IMR-90 (cell line): ENCODE measurements around the gene DMAC2L. TPM values are rescaled to one million over a fixed set of nuclear protein-coding genes. Genes with fewer than 3 reads are reported as not detected.

ENCODE experiments used
- ATAC-seq: fragments of 200-7000 bp; cut with Tn5 transposase; 2 replicates; pipeline ENCODE4 v1.9.1; 2020; ENCODE audit warnings: low read depth, mild to moderate bottlenecking, moderate library complexity
- BruUV-seq: library from RNA; stranded (reverse); fragments of 400-500 nt; replicated peaks from 2 replicates; lab custom pipeline; 2021; lab: Mats Ljungman, UMichigan
- CTCF ChIA-PET: fragments of 300-600 bp; formaldehyde crosslinking; extraction: SDS; loops from one replicate; lab custom pipeline; 2021; ENCODE audit warnings: antibody characterized with exemption; lab: Yijun Ruan, JAX
- POLR2A ChIA-PET: fragments of 300-600 bp; sonication (Branson Sonifier 250); formaldehyde crosslinking; loops from one replicate; lab custom pipeline; 2022; ENCODE audit warnings: antibody characterized with exemption; ENCODE audit not compliant: unreplicated experiment; lab: Charles Lee
- DNase-seq: peaks from one replicate; pipeline ENCODE4 v3.0.0; 2013
- H2AFZ ChIP-seq: replicated peaks from 2 replicates; pipeline ENCODE3; 2013; ENCODE audit warnings: low read length, mild to moderate bottlenecking; ENCODE audit not compliant: poor library complexity
- H2AK5ac ChIP-seq: 2 replicates; pipeline ENCODE4 v1.6.1; 2013; ENCODE audit warnings: low read depth, low read length, inconsistent platforms
- H2AK9ac ChIP-seq: replicated peaks from 2 replicates; pipeline ENCODE3; 2013; ENCODE audit warnings: mild to moderate bottlenecking, low read depth, low read length, moderate library complexity; ENCODE audit not compliant: poor library complexity
- H2BK120ac ChIP-seq: 2 replicates; pipeline ENCODE4 v1.6.1; 2013; ENCODE audit warnings: low read depth, low read length, inconsistent platforms
- H2BK15ac ChIP-seq: 3 replicates; pipeline ENCODE4 v1.6.1; 2013; ENCODE audit warnings: low read depth, low read length, inconsistent platforms
- H2BK20ac ChIP-seq: 2 replicates; pipeline ENCODE4 v1.6.1; 2013; ENCODE audit warnings: low read depth, mild to moderate bottlenecking, inconsistent platforms, low read length, moderate library complexity
- H2BK5ac ChIP-seq: 2 replicates; pipeline ENCODE4 v1.6.1; 2013; ENCODE audit warnings: mild to moderate bottlenecking, low read depth, low read length, inconsistent platforms; ENCODE audit not compliant: poor library complexity, severe bottlenecking
- H3K14ac ChIP-seq: replicated peaks from 2 replicates; pipeline ENCODE4 v1.6.1; 2013; ENCODE audit warnings: low read depth, low read length, inconsistent platforms
- H3K18ac ChIP-seq: 2 replicates; pipeline ENCODE4 v1.6.1; 2013; ENCODE audit warnings: low read depth, low read length, control low read depth
- H3K23ac ChIP-seq: 2 replicates; pipeline ENCODE4 v1.6.1; 2013; ENCODE audit warnings: low read depth, low read length, inconsistent platforms
- H3K27ac ChIP-seq: 2 replicates; pipeline ENCODE4 v1.5.1; 2013; ENCODE audit warnings: mild to moderate bottlenecking, control low read depth, low read length; ENCODE audit not compliant: insufficient read depth
- H3K27me3 ChIP-seq: 2 replicates; pipeline ENCODE4 v1.6.1; 2013; ENCODE audit warnings: low read length; ENCODE audit not compliant: control insufficient read depth, insufficient read depth
- H3K36me3 ChIP-seq: 2 replicates; pipeline ENCODE4 v1.6.1; 2013; ENCODE audit warnings: low read length, mixed read lengths; ENCODE audit not compliant: control insufficient read depth, insufficient read depth
- H3K4ac ChIP-seq: 2 replicates; pipeline ENCODE4 v1.6.1; 2013; ENCODE audit warnings: low read depth, low read length, inconsistent platforms
- H3K4me1 ChIP-seq: 2 replicates; pipeline ENCODE4 v1.6.1; 2013; ENCODE audit warnings: low read length, mixed read lengths; ENCODE audit not compliant: control insufficient read depth, insufficient read depth
- H3K4me2 ChIP-seq: 2 replicates; pipeline ENCODE4 v1.6.1; 2013; ENCODE audit warnings: low read depth, mild to moderate bottlenecking, control low read depth, low read length, moderate library complexity
- H3K4me3 ChIP-seq: 2 replicates; pipeline ENCODE4 v1.5.1; 2013; ENCODE audit warnings: low read depth, mild to moderate bottlenecking, control low read depth, low read length, moderate library complexity; ENCODE audit not compliant: insufficient read depth
- H3K56ac ChIP-seq: 2 replicates; pipeline ENCODE4 v1.6.1; 2013; ENCODE audit warnings: low read length, inconsistent platforms; ENCODE audit not compliant: insufficient read depth; ENCODE audit errors: extremely low read depth
- H3K79me1 ChIP-seq, 2 experiments: 2 replicates each; pipeline ENCODE4 v1.6.1; 2013; ENCODE audit warnings: low read length in 2 of 2, inconsistent platforms in 1 of 2, low read depth in 1 of 2
- H3K9ac ChIP-seq: 2 replicates; pipeline ENCODE4 v1.6.1; 2013; ENCODE audit warnings: low read depth, low read length, control low read depth
- H3K9me1 ChIP-seq: 2 replicates; pipeline ENCODE4 v1.6.1; 2013; ENCODE audit warnings: low read length, inconsistent platforms; ENCODE audit not compliant: insufficient read depth
- H3K9me3 ChIP-seq: 2 replicates; pipeline ENCODE4 v1.6.1; 2013; ENCODE audit warnings: low read length; ENCODE audit not compliant: control insufficient read depth, insufficient read depth
- H4K20me1 ChIP-seq: 2 replicates; pipeline ENCODE4 v1.6.1; 2013; ENCODE audit warnings: low read length, inconsistent platforms; ENCODE audit not compliant: insufficient read depth
- H4K5ac ChIP-seq: 2 replicates; pipeline ENCODE4 v1.6.1; 2013; ENCODE audit warnings: mild to moderate bottlenecking, low read depth, low read length, control low read depth
- H4K8ac ChIP-seq, 2 experiments: 2 replicates each; pipeline ENCODE4 v1.6.1; 2013; ENCODE audit warnings: low read depth in 2 of 2, low read length in 2 of 2, control low read depth in 1 of 2, inconsistent platforms in 1 of 2
- H4K91ac ChIP-seq: 2 replicates; pipeline ENCODE4 v1.6.1; 2013; ENCODE audit warnings: low read depth, low read length, inconsistent platforms; ENCODE audit not compliant: insufficient read depth
- BHLHE40 ChIP-seq: fragments of 150-350 bp; IDR thresholded peaks from 2 replicates; pipeline ENCODE4 v1.6.1; 2016; ENCODE audit warnings: mild to moderate bottlenecking, low read depth, low read length
- CHD1 ChIP-seq: IDR thresholded peaks from 2 replicates; pipeline ENCODE4 v1.6.1; 2012; ENCODE audit warnings: low read depth, low read length, improper control_type of control experiment
- CTCF ChIP-seq: conservative IDR thresholded peaks from 2 replicates; pipeline ENCODE4 v1.5.1; 2012; ENCODE audit warnings: mild to moderate bottlenecking, low read depth, low read length, improper control_type of control experiment
- ELK1 ChIP-seq: fragments of 150-350 bp; IDR thresholded peaks from 2 replicates; pipeline ENCODE4 v1.6.1; 2016; ENCODE audit warnings: low read depth, mild to moderate bottlenecking, low read length, moderate library complexity, borderline replicate concordance
- MAFK ChIP-seq: IDR thresholded peaks from 2 replicates; pipeline ENCODE4 v1.6.1; 2012; ENCODE audit warnings: low read depth, low read length, improper control_type of control experiment
- MAZ ChIP-seq: IDR thresholded peaks from 2 replicates; pipeline ENCODE4 v1.6.1; 2012; ENCODE audit warnings: low read depth, mild to moderate bottlenecking, low read length, improper control_type of control experiment, moderate library complexity, borderline replicate concordance
- RCOR1 ChIP-seq: IDR thresholded peaks from 2 replicates; pipeline ENCODE4 v1.6.1; 2012; ENCODE audit warnings: mild to moderate bottlenecking, low read length, improper control_type of control experiment; ENCODE audit not compliant: insufficient replicate concordance
- WGBS, 2 experiments: methylation state at CpG; one replicate each; pipeline versions ENCODE4 v1.1.5 to v1.1.7; 2013; ENCODE audit warnings: missing lambda C conversion rate in 2 of 2; ENCODE audit not compliant: insufficient read length in 1 of 2; ENCODE audit errors: extremely low coverage in 2 of 2; 5-methylcytosine and 5-hydroxymethylcytosine counted together
- dilution Hi-C: fragments of 300-500 bp; cut with HindIII; formaldehyde crosslinking; loops from one replicate; pipeline ENCODE4 v1.14.3; 2018; ENCODE audit warnings: low sequenced_read_pairs; ENCODE audit not compliant: unreplicated experiment
- in situ Hi-C: fragments of 300-500 bp; cut with MboI; formaldehyde crosslinking; loops from 3 replicates; pipeline ENCODE4 v1.14.3; 2019; ENCODE audit warnings: low sequenced_read_pairs, inconsistent platforms, mixed read lengths
- intact Hi-C: fragments of 100-400 bp; cut with micrococcal nuclease; formaldehyde crosslinking; loops from 2 replicates; pipeline ENCODE4 v1.10.0; 2022
- polyA plus RNA-seq, 3 experiments: library from polyadenylated mRNA; depleted of rRNA; stranded (reverse); fragments of >200 nt; gene quantifications; 2 replicates each; pipeline ENCODE4 v1.2.3, GENCODE V29; 2012; ENCODE audit warnings: low replicate concordance in 1 of 3
- total RNA-seq: library from RNA; depleted of rRNA; stranded (reverse); fragments of >200 nt; gene quantifications from 2 replicates; pipeline ENCODE4 v1.2.3, GENCODE V29; 2012

The DMAC2L gene
- total and polyA plus RNA-seq, 2 of the 4 experiments (the other 2 are of a cell fraction): 5.0 to 6.1 TPM

- H2BK15ac ChIP-seq: no peak overlapping the region
- H4K20me1 ChIP-seq: no peaks in the 10 kb centered on the region
- no peak overlapping the region for H3K9ac ChIP-seq
- no peak overlapping the region for H3K23ac ChIP-seq
- H2BK120ac ChIP-seq: no peak overlapping the region
- DNase-seq (no peak), ATAC-seq (no peak)
- ChIA-PET POLR2A (no interaction called here), CTCF (no interaction called here)
- no peak overlapping the region for H2BK20ac ChIP-seq
- BruUV-seq: no TSS peak
- H3K79me1 ChIP-seq: no peaks in the 10 kb centered on the region
- H3K27ac ChIP-seq: no peak overlapping the region
- H3K27me3 ChIP-seq: no peaks in the 10 kb centered on the region
- no peak overlapping the region for H2AK5ac ChIP-seq
- no peak overlapping the region for H3K4ac ChIP-seq
- H3K4me1 ChIP-seq: no peaks in the 10 kb centered on the region
- no peak overlapping the region for H3K14ac ChIP-seq
- no peaks in the 10 kb centered on the region for H3K9me3 ChIP-seq
- in situ Hi-C loops (no loop called here), dilution Hi-C loops (no loop called here), intact Hi-C loops (no loop called here)
- H4K91ac ChIP-seq: no peak overlapping the region
- no peak overlapping the region for H3K4me3 ChIP-seq
- no peaks in the 10 kb centered on the region for H3K9me1 ChIP-seq
- no peak overlapping the region for H4K5ac ChIP-seq
- H2AK9ac ChIP-seq: no peak overlapping the region
- no peak for TF ChIP-seq MAZ
- TF ChIP-seq ELK1: no peak
- no peak for TF ChIP-seq RCOR1
- no peak for TF ChIP-seq MAFK
- no peak for TF ChIP-seq CTCF
- no peak for TF ChIP-seq CHD1
- TF ChIP-seq BHLHE40: no peak
- 0 out of 2 replicates have a peak, but pooled peaks cover 3% of the 10 kb centered on the region for H3K36me3 ChIP-seq
- WGBS, 2 experiments: 100% methylated on average over 1 of the region's 4 CpGs; no CpG with 5 or more reads in 1 of the 2 experiments
- H2BK5ac ChIP-seq: no peak overlapping the region
- no peak overlapping the region for H3K4me2 ChIP-seq
- H3K18ac ChIP-seq: no peak overlapping the region
- no peak overlapping the region; a peak in 1 of 4 replicates for H4K8ac ChIP-seq
- no peak overlapping the region for H3K56ac ChIP-seq
- H2AFZ ChIP-seq: no peak overlapping the region
Measured at GRCh38 chr14:50357753-50358395, 45.8 kb downstream of the DMAC2L start.
